Ovary (tissue), 3 donors: ENCODE measurements around the gene LCE3A.

Experiments used
- CTCF ChIP-seq, 3 donors: fragments of 450-650 bp in 2 of 3; fragments of 200-600 bp in 1 of 3; IDR thresholded peaks; one replicate each; pipeline versions ENCODE4 v1.5.1 to v1.8.0; 2016 to 2022; ENCODE audit warnings: antibody characterized with exemption in 3 of 3, mild to moderate bottlenecking in 1 of 3
- EP300 ChIP-seq: sonication (generic); formaldehyde crosslinking; IDR thresholded peaks from one replicate; pipeline ENCODE4 v1.6.1; 2017; ENCODE audit warnings: antibody characterized with exemption
- POLR2A ChIP-seq: fragments of 450-650 bp; IDR thresholded peaks from one replicate; pipeline ENCODE4 v1.6.1; 2017; ENCODE audit warnings: antibody characterized with exemption, mild to moderate bottlenecking, moderate library complexity
- donor health status: DM: no; HTN: no; CAD: no.

DNA sequence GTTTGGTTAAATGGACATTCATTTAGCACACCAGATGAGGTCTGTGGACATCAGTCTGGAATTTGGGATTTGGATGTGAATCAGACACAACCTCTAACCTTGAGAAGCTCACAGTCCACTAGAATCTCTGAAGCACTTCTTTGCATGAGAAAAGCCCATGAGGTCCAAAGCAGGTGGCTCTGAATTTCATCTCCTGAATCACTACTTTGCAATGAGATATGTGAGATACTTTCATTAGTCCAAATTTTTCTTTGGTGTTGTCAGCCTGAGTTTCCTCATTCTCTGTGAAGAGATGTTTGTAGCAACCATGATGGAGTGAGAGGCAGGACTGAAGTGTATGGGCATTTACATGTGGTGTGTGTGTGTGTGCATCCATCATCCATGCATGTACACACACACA lies 23.8 kb upstream of the LCE3A start:
- TF ChIP-seq CTCF (IDR thresholded peaks at IDR 0.05), result no peak
- no peak for TF ChIP-seq POLR2A
- no peak for TF ChIP-seq EP300
